Esophagus squamous epithelium (tissue), 4 donors: ENCODE data around the gene TRIM33.

ENCODE experiments used
- CTCF ChIP-seq, 6 experiments: fragments of 450-650 bp in 4 of 6; fragments of 200-600 bp in 2 of 6; sonication (generic) in 2 of 6; IDR thresholded peaks; one replicate each; pipeline ENCODE4 v1.5.1; 2016 to 2019; ENCODE audit warnings: antibody characterized with exemption in 6 of 6, mild to moderate bottlenecking in 4 of 6, moderate library complexity in 4 of 6
- POLR2A ChIP-seq, 4 donors: fragments of 450-650 bp; IDR thresholded peaks; one replicate each; pipeline ENCODE4 v1.6.1; 2017; ENCODE audit warnings: antibody characterized with exemption in 4 of 4, mild to moderate bottlenecking in 4 of 4, moderate library complexity in 3 of 4

GRCh38 chr1:114492978-114493377 lies 18.0 kb downstream of the TRIM33 start:
- no peak for TF ChIP-seq CTCF (IDR thresholded peaks at IDR 0.05)
- TF ChIP-seq POLR2A (IDR thresholded peaks at IDR 0.05): no peak
